Measurements from ENCODE around the gene TSPAN33. TPM values are rescaled to one million over a fixed set of nuclear protein-coding genes. Genes with fewer than 3 reads are reported as not detected.

Gene TSPAN33
- total and polyA plus RNA-seq, 5 experiments from 2014 or later: 6.0 to 24.3 (median 12.4) TPM

- peaks cover 0 to 2% (median 0%) of the 10 kb centered on the region in 3 donors for H3K36me3 Mint-ChIP-seq
- peak overlapping the region in 3 of 10 donors; percentile 11 to 26 (median 22) for H3K4me3 Mint-ChIP-seq
- ATAC-seq (no peak), DNase-seq (no peak)
- POLR2A ChIA-PET: no interaction called here
- no peaks in the 10 kb centered on the region for H3K9me3 Mint-ChIP-seq
- H3K27ac Mint-ChIP-seq: no peak overlapping the region
- peaks cover 21 to 41% (median 28%) of the 10 kb centered on the region in 5 donors for H3K27me3 Mint-ChIP-seq
- H3K4me1 Mint-ChIP-seq: peaks cover 8 to 15% (median 12%) of the 10 kb centered on the region in 4 donors
These were observed 42.3 kb downstream of the TSPAN33 start for GRCh38 chr7:129186749-129187260.

- peaks cover 0 to 6% (median 0%) of the 10 kb centered on the region in 3 donors for H3K36me3 Mint-ChIP-seq
- DNase-seq: no peak
- peaks cover 8 to 15% (median 12%) of the 10 kb centered on the region in 4 donors for H3K4me1 Mint-ChIP-seq
- POLR2A ChIA-PET: no interaction called here
- peak overlapping the region in 1 of 10 donors; percentile 7 for H3K27ac Mint-ChIP-seq
- peak overlapping the region; percentile 61 to 87 (median 78) for H3K4me3 Mint-ChIP-seq
- ATAC-seq: no peak
- no peaks in the 10 kb centered on the region for H3K9me3 Mint-ChIP-seq
- peaks cover 30 to 51% (median 36%) of the 10 kb centered on the region in 5 donors for H3K27me3 Mint-ChIP-seq
These were observed 43.3 kb downstream of the TSPAN33 start for GRCh38 chr7:129187681-129188371.

GRCh38 chr7:129188372-129188891 lies 43.9 kb downstream of the TSPAN33 start, which contains the start of gene SMO:
SMO (plus strand) TSS chr7:129188633; CDS start chr7:129189152, 519 bp downstream.
- H3K27ac Mint-ChIP-seq: peak within 1 kb of the TSS in 4 of 10 donors; percentile 7 to 75 (median 18)
- DNase-seq: peak in 4 of 10 donors; percentile 14 to 17 (median 16)
- peaks cover 0 to 6% (median 0%) of the 10 kb centered on the region in 3 donors for H3K36me3 Mint-ChIP-seq
- peak; percentile 64 to 69 for ATAC-seq
- H3K4me3 Mint-ChIP-seq: peak within 1 kb of the TSS; percentile 61 to 87 (median 79)
- H3K27me3 Mint-ChIP-seq: peaks cover 32 to 57% (median 40%) of the 10 kb centered on the region in 5 donors
- H3K9me3 Mint-ChIP-seq: no peaks in the 10 kb centered on the region
- POLR2A ChIA-PET: no interaction called here
- H3K4me1 Mint-ChIP-seq: peaks cover 8 to 15% (median 12%) of the 10 kb centered on the region in 4 donors

GRCh38 chr7:129188892-129189660 lies 44.6 kb downstream of the TSPAN33 start:
- POLR2A ChIA-PET: no interaction called here
- H3K36me3 Mint-ChIP-seq: peaks cover 0 to 6% (median 0%) of the 10 kb centered on the region in 3 donors
- DNase-seq: peak in 1 of 10 donors; percentile 13
- H3K4me3 Mint-ChIP-seq: peak overlapping the region; percentile 61 to 83 (median 76)
- H3K27me3 Mint-ChIP-seq: peaks cover 32 to 58% (median 40%) of the 10 kb centered on the region in 5 donors
- H3K9me3 Mint-ChIP-seq: no peaks in the 10 kb centered on the region
- peaks cover 8 to 15% (median 12%) of the 10 kb centered on the region in 4 donors for H3K4me1 Mint-ChIP-seq
- peak; percentile 48 to 56 for ATAC-seq
- peak overlapping the region in 3 of 10 donors; percentile 11 to 75 (median 25) for H3K27ac Mint-ChIP-seq

- POLR2A ChIA-PET: no interaction called here
- H3K4me1 Mint-ChIP-seq: peaks cover 8 to 15% (median 12%) of the 10 kb centered on the region in 4 donors
- ATAC-seq: no peak
These were observed 45.3 kb downstream of the TSPAN33 start for GRCh38 chr7:129189661-129190310.

GRCh38 chr7:129191272-129191671 lies 46.8 kb downstream of the TSPAN33 start:
- ATAC-seq (no peak), DNase-seq (no peak)
- Mint-ChIP-seq H3K27me3 (peaks cover 32 to 56% (median 40%) of the 10 kb centered on the region in 5 donors), H3K36me3 (peaks cover 0 to 6% (median 0%) of the 10 kb centered on the region in 3 donors), H3K4me1 (peaks cover 8 to 15% (median 12%) of the 10 kb centered on the region in 4 donors), H3K27ac (no peak overlapping the region), H3K9me3 (no peaks in the 10 kb centered on the region), H3K4me3 (no peak overlapping the region)
- POLR2A ChIA-PET: no interaction called here

More at GRCh38 chr7:129189661-129190310, 45.3 kb downstream of the TSPAN33 start:
- Mint-ChIP-seq H3K27ac (peak overlapping the region in 3 of 10 donors; percentile 11 to 75 (median 25)), H3K4me3 (peak overlapping the region; percentile 61 to 82 (median 76)), H3K27me3 (peaks cover 32 to 58% (median 40%) of the 10 kb centered on the region in 5 donors), H3K9me3 (no peaks in the 10 kb centered on the region), H3K36me3 (peaks cover 0 to 6% (median 0%) of the 10 kb centered on the region in 3 donors)
- DNase-seq: no peak

- H3K27ac Mint-ChIP-seq: no peak overlapping the region
- POLR2A ChIA-PET: no interaction called here
- peaks cover 28 to 38% (median 31%) of the 10 kb centered on the region in 5 donors for H3K27me3 Mint-ChIP-seq
- H3K9me3 Mint-ChIP-seq: no peaks in the 10 kb centered on the region
- DNase-seq (no peak), ATAC-seq (no peak)
- peaks cover 6 to 8% (median 6%) of the 10 kb centered on the region in 4 donors for H3K4me1 Mint-ChIP-seq
- H3K36me3 Mint-ChIP-seq: peaks cover 0 to 6% (median 0%) of the 10 kb centered on the region in 3 donors
- no peak overlapping the region for H3K4me3 Mint-ChIP-seq
These were observed 49.4 kb downstream of the TSPAN33 start for GRCh38 chr7:129193892-129194291.

- no peak for ATAC-seq
- POLR2A ChIA-PET: no interaction called here
- H3K9me3 Mint-ChIP-seq: no peaks in the 10 kb centered on the region
These were observed 53.3 kb downstream of the TSPAN33 start for GRCh38 chr7:129197771-129198170.

GRCh38 chr7:129199406-129199805 lies 54.9 kb downstream of the TSPAN33 start:
- H3K4me1 Mint-ChIP-seq: no peaks in the 10 kb centered on the region
- no peaks in the 10 kb centered on the region for H3K9me3 Mint-ChIP-seq
- POLR2A ChIA-PET: no interaction called here
- peaks cover 1 to 11% (median 5%) of the 10 kb centered on the region in 5 donors for H3K27me3 Mint-ChIP-seq
- H3K4me3 Mint-ChIP-seq: no peak overlapping the region
- H3K27ac Mint-ChIP-seq: no peak overlapping the region
- H3K36me3 Mint-ChIP-seq: no peaks in the 10 kb centered on the region
- ATAC-seq: no peak
- no peak for DNase-seq

More at GRCh38 chr7:129197771-129198170, 53.3 kb downstream of the TSPAN33 start:
- H3K4me3 Mint-ChIP-seq: no peak overlapping the region
- no peaks in the 10 kb centered on the region for H3K4me1 Mint-ChIP-seq
- no peaks in the 10 kb centered on the region for H3K36me3 Mint-ChIP-seq
- no peak for DNase-seq
- H3K27ac Mint-ChIP-seq: no peak overlapping the region
- H3K27me3 Mint-ChIP-seq: peaks cover 3 to 14% (median 11%) of the 10 kb centered on the region in 5 donors

GRCh38 chr7:129202058-129202777 lies 57.7 kb downstream of the TSPAN33 start:
- POLR2A ChIA-PET: no interaction called here
- H3K27ac Mint-ChIP-seq: no peak overlapping the region

GRCh38 chr7:129203050-129203741 lies 58.7 kb downstream of the TSPAN33 start:
- Mint-ChIP-seq H3K27ac (no peak overlapping the region), H3K9me3 (no peaks in the 10 kb centered on the region), H3K4me1 (no peaks in the 10 kb centered on the region), H3K36me3 (no peaks in the 10 kb centered on the region), H3K27me3 (peaks cover 0 to 11% (median 5%) of the 10 kb centered on the region in 5 donors), H3K4me3 (no peak overlapping the region)
- ATAC-seq (no peak), DNase-seq (no peak)
- POLR2A ChIA-PET: no interaction called here

More at GRCh38 chr7:129202058-129202777, 57.7 kb downstream of the TSPAN33 start:
- Mint-ChIP-seq H3K36me3 (no peaks in the 10 kb centered on the region), H3K4me3 (no peak overlapping the region), H3K9me3 (no peaks in the 10 kb centered on the region), H3K27me3 (peaks cover 1 to 11% (median 5%) of the 10 kb centered on the region in 5 donors), H3K4me1 (no peaks in the 10 kb centered on the region)
- no peak for DNase-seq
- no peak for ATAC-seq

Data from naive thymus-derived CD8-positive, alpha-beta T cell (primary cell).